Gastrocnemius medialis (tissue), 4 donors: ENCODE results near the gene SPATA21. TPM values are rescaled to one million over a fixed set of nuclear protein-coding genes. Genes with fewer than 3 reads are reported as not detected.
"Not testable (repeated sequence)": the region's sequence is repeated elsewhere in the genome, so short reads cannot be mapped to it uniquely, and the experiment has no call there.

Source experiments
- ATAC-seq, 2 donors: fragments of 150-250 bp; one replicate each; pipeline ENCODE4 v1.9.1; 2016
- DNase-seq, 2 donors: peaks; one replicate each; pipeline ENCODE4 v3.0.0-alpha.2; 2019
- H3K27ac ChIP-seq, 4 donors: fragments of 200-600 bp; sonication (generic); 1 replicate in 1 of 4; 2 replicates in 3 of 4; pipeline ENCODE4 v1.5.1; 2016 to 2018; ENCODE audit warnings: mild to moderate bottlenecking in 2 of 4, moderate library complexity in 1 of 4
- H3K27me3 ChIP-seq, 3 donors: fragments of 200-600 bp; sonication (generic) in 2 of 3; 1 replicate in 1 of 3; 2 replicates in 2 of 3; pipeline versions ENCODE4 v1.5.1 to v1.6.0; 2016 to 2019; ENCODE audit warnings: mild to moderate bottlenecking in 1 of 3, moderate library complexity in 1 of 3
- H3K36me3 ChIP-seq, 2 donors: fragments of 200-600 bp; sonication (generic) in 1 of 2; one replicate each; pipeline ENCODE4 v1.5.1; 2017 to 2018
- H3K4me1 ChIP-seq, 2 donors: fragments of 200-600 bp; sonication (generic) in 1 of 2; one replicate each; pipeline ENCODE4 v1.5.1; 2016 to 2017; ENCODE audit warnings: mild to moderate bottlenecking in 2 of 2
- H3K4me3 ChIP-seq, 4 donors: fragments of 200-600 bp; sonication (generic) in 3 of 4; 1 replicate in 1 of 4; 2 replicates in 3 of 4; pipeline ENCODE4 v1.5.1; 2016 to 2019; ENCODE audit warnings: mild to moderate bottlenecking in 2 of 4
- H3K9me3 ChIP-seq, 3 donors: fragments of 200-600 bp; sonication (generic) in 2 of 3; 1 replicate in 1 of 3; 2 replicates in 2 of 3; pipeline ENCODE4 v1.5.1; 2016 to 2019
- CTCF ChIP-seq, 5 experiments: fragments of 450-650 bp in 3 of 5; fragments of 200-600 bp in 2 of 5; sonication (generic) in 2 of 5; IDR thresholded peaks in 4 of 5; conservative IDR thresholded peaks in 1 of 5; 1 replicate in 4 of 5; 2 replicates in 1 of 5; pipeline ENCODE4 v1.5.1; 2016 to 2019; ENCODE audit warnings: antibody characterized with exemption in 5 of 5, mild to moderate bottlenecking in 3 of 5, moderate library complexity in 3 of 5
- POLR2A ChIP-seq, 2 donors: fragments of 450-650 bp; IDR thresholded peaks; one replicate each; pipeline ENCODE4 v1.6.1; 2017; ENCODE audit warnings: antibody characterized with exemption in 2 of 2, mild to moderate bottlenecking in 2 of 2, moderate library complexity in 2 of 2
- in situ Hi-C, 4 donors: fragments of 200-750 bp; cut with MboI; loops; one replicate each; pipeline versions ENCODE4 v1.15.0 to v1.8.0; 2017; ENCODE audit warnings: low sequenced_read_pairs in 4 of 4
- intact Hi-C: fragments of 100-400 bp; cut with DNase I; formaldehyde crosslinking; loops from one replicate; pipeline ENCODE4 v1.15.1; 2023; ENCODE audit warnings: low total_unique reads
- total RNA-seq, 4 donors: library from RNA; depleted of rRNA; stranded (reverse); fragments of >200 nt; gene quantifications; one replicate each; pipeline versions ENCODE4 v1.1.0 to v1.2.3, GENCODE V29; 2016

SPATA21 gene
- total RNA-seq, 4 donors from 2014 or later = not detected

GRCh38 chr1:16458831-16459230 is 21.6 kb upstream of the SPATA21 start:
- H3K36me3 ChIP-seq = peaks cover 0 to 85% of the 10 kb centered on the region in 2 donors
- no peaks in the 10 kb centered on the region for H3K27me3 ChIP-seq
- DNase-seq (no peak), ATAC-seq (no peak)
- in situ Hi-C loops (no loop called here), intact Hi-C loops (no loop called here)
- no peak overlapping the region for H3K27ac ChIP-seq
- TF ChIP-seq POLR2A (IDR thresholded peaks at IDR 0.05) = no peak
- no peak for TF ChIP-seq CTCF (IDR thresholded peaks at IDR 0.05 in 4 of 5, conservative IDR thresholded peaks at IDR 0.05 in 1 of 5)
- no peak overlapping the region for H3K4me3 ChIP-seq
- no peaks in the 10 kb centered on the region for H3K9me3 ChIP-seq
- H3K4me1 ChIP-seq = no peaks in the 10 kb centered on the region

GRCh38 chr1:16456151-16456550 is 18.9 kb upstream of the SPATA21 start:
- H3K4me3 ChIP-seq, H3K9me3 ChIP-seq, ATAC-seq, H3K27me3 ChIP-seq, H3K4me1 ChIP-seq, H3K27ac ChIP-seq, intact Hi-C loops, in situ Hi-C loops, DNase-seq: not testable (repeated sequence)
- H3K36me3 ChIP-seq = peaks cover 0 to 91% of the 10 kb centered on the region in 2 donors

GRCh38 chr1:16454909-16455308 is 17.7 kb upstream of the SPATA21 start:
- H3K27ac ChIP-seq, H3K4me3 ChIP-seq, H3K9me3 ChIP-seq, H3K4me1 ChIP-seq, H3K27me3 ChIP-seq, intact Hi-C loops, ATAC-seq, DNase-seq, in situ Hi-C loops: not testable (repeated sequence)
- H3K36me3 ChIP-seq = peaks cover 0 to 92% of the 10 kb centered on the region in 2 donors

GRCh38 chr1:16451841-16452528 is 14.8 kb upstream of the SPATA21 start:
- DNase-seq = no peak
- peaks cover 0 to 90% of the 10 kb centered on the region in 2 donors for H3K36me3 ChIP-seq
- no peak for TF ChIP-seq CTCF (IDR thresholded peaks at IDR 0.05 in 4 of 5, conservative IDR thresholded peaks at IDR 0.05 in 1 of 5)
- TF ChIP-seq POLR2A (IDR thresholded peaks at IDR 0.05) = no peak

GRCh38 chr1:16450863-16451481 is 13.7 kb upstream of the SPATA21 start:
- Histone ChIP-seq H3K9me3 (no peaks in the 10 kb centered on the region), H3K4me1 (no peaks in the 10 kb centered on the region), H3K36me3 (peaks cover 0 to 86% of the 10 kb centered on the region in 2 donors), H3K27me3 (no peaks in the 10 kb centered on the region), H3K27ac (no peak overlapping the region), H3K4me3 (no peak overlapping the region)
- no peak for TF ChIP-seq POLR2A (IDR thresholded peaks at IDR 0.05)
- ATAC-seq = no peak
- DNase-seq = no peak
- in situ Hi-C loops (no loop called here), intact Hi-C loops (no loop called here)

More at GRCh38 chr1:16451841-16452528, 14.8 kb upstream of the SPATA21 start:
- Histone ChIP-seq H3K9me3 (no peaks in the 10 kb centered on the region), H3K4me3 (no peak overlapping the region), H3K4me1 (no peaks in the 10 kb centered on the region), H3K27me3 (no peaks in the 10 kb centered on the region), H3K27ac (no peak overlapping the region)
- no peak for ATAC-seq
- intact Hi-C loops = no loop called here
- in situ Hi-C loops = no loop called here

- Histone ChIP-seq H3K4me1 (no peaks in the 10 kb centered on the region), H3K27me3 (no peaks in the 10 kb centered on the region), H3K9me3 (no peaks in the 10 kb centered on the region), H3K4me3 (no peak overlapping the region), H3K27ac (no peak overlapping the region), H3K36me3 (peaks cover 0 to 80% of the 10 kb centered on the region in 2 donors)
- DNase-seq = no peak
- in situ Hi-C loops (no loop called here), intact Hi-C loops (no loop called here)
- no peak for TF ChIP-seq CTCF (IDR thresholded peaks at IDR 0.05 in 4 of 5, conservative IDR thresholded peaks at IDR 0.05 in 1 of 5)
- TF ChIP-seq POLR2A (IDR thresholded peaks at IDR 0.05) = no peak
- no peak for ATAC-seq
Observed at GRCh38 chr1:16449666-16450065, 12.4 kb upstream of the SPATA21 start.
